WI38 (cell line): ENCODE results near the gene BIRC5.

Experiments used
- H3K4me3 ChIP-seq: 2 replicates; pipeline ENCODE4 v1.5.1; 2011; ENCODE audit warnings: low read depth, mild to moderate bottlenecking, control low read depth, low read length
- TF ChIP-seq, protein P1 (sequence below): IDR thresholded peaks from 2 replicates; pipeline ENCODE4 v1.5.1; 2012; ENCODE audit warnings: low read depth, mild to moderate bottlenecking, control low read depth, low read length

The BIRC5 gene

DNA sequence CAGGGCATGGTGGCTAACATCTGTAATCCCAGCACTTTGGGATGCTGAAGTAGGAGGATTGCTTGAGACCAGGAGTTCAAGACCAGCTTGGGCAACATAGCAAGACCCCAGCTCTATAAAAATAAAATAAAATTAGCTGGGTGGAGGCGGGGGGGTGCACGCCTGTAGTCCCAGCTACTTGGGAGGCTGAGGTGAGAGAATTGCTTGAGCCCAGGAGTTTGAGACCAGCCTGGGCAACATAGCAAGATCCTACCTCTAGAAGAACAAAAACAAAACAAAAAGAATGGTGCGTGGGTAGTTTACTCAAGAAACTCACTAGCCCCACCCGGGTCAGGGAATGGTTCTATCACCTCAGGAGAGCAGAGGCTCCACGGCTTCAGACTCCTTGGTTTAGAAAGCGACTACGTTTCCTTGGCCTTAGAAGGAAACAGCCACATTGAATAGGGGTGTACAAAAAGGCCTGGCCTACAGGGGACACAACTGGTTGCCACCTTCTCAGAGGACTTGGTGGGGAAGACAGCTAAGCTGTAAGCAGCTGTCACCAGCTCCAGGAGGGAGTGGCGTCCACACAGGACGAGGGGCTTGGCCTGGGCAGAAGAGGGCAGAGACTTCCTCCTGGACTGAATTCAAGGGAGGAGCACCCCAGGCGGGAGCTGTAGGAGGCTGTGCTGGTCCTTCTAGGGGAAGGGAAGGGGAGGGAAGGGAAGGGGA lies 27.9 kb upstream of the BIRC5 start:
- TF ChIP-seq, protein P1, sequence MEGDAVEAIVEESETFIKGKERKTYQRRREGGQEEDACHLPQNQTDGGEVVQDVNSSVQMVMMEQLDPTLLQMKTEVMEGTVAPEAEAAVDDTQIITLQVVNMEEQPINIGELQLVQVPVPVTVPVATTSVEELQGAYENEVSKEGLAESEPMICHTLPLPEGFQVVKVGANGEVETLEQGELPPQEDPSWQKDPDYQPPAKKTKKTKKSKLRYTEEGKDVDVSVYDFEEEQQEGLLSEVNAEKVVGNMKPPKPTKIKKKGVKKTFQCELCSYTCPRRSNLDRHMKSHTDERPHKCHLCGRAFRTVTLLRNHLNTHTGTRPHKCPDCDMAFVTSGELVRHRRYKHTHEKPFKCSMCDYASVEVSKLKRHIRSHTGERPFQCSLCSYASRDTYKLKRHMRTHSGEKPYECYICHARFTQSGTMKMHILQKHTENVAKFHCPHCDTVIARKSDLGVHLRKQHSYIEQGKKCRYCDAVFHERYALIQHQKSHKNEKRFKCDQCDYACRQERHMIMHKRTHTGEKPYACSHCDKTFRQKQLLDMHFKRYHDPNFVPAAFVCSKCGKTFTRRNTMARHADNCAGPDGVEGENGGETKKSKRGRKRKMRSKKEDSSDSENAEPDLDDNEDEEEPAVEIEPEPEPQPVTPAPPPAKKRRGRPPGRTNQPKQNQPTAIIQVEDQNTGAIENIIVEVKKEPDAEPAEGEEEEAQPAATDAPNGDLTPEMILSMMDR, result no peak
- peak overlapping the region; percentile 75 for H3K4me3 ChIP-seq

DNA sequence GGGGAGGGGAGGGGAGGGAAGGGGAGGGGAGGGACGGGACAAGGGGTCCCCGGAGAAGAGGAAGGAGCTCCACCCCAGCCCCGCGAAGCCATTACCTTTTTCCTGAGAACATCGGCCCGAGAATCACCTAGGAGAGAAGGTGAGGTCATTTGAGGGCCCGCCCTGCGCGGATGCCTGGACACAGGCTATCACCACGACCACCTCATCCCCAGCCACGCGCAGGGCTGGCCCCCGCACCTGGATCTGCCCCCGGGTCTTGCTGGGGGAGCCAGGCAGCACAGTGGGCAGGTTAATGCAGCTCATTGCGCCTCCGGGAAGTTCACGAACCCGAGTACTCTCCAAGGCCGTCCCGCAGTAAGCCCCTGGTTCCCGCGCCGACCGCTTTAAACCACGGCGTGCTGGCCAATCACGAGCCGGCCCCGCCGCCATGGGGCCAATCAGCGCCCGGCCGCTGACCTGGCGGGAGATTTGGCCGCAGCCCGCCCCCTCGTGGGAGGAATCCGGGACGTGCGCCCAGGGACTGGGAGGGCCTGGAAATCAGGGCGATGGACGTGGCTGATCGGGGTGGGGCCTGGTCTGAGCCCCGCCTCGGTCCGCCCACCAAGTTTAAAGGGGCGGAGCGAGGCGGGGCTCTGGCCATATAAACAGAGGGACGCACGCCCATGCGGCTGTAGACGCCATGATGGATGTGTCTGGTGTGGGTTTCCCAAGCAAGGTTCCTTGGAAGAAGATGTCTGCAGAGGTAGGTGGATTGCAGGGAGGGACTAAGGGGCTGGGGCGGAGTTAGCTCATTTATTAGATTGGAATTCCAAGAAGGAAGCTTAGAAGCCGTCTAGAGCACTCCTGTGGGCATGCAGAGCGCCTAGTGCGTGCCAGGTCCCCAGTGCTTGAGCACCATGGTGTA lies 27.1 kb upstream of the BIRC5 start, which contains the start of the genes AFMID and TK1:
Gene AFMID (plus strand): TSS at position 671 of the 904 bp plus-strand sequence. CDS start 9 bp downstream, at position 680.
Gene TK1 (minus strand): TSS at position 361 of the 904 bp plus-strand sequence. CDS start 58 bp downstream, at position 303.
- H3K4me3 ChIP-seq, result peak within 1 kb of the TSS; percentile 75
- TF ChIP-seq, protein P1, result peak; percentile 55

DNA sequence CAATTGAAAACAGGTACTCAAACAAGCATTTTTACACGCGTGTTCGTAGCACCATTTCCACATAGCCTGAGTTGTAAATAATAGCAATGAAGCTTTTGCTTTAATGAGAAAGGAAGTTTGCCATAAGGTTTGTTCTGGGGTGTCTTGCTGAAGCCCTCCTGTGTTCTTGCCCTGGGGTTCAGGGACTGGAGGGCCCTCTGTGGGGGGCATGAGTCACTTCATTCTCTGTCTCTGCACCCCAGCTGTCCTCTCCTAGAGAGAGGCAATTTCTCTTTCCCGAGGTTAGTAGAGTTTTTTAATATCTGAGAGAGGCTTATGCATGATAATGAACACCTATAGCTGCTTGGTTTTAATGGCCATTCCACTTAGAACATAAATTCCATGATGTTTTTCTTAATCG lies 17.3 kb upstream of the BIRC5 start:
- TF ChIP-seq, protein P1, result no peak
- H3K4me3 ChIP-seq, result no peak overlapping the region

DNA sequence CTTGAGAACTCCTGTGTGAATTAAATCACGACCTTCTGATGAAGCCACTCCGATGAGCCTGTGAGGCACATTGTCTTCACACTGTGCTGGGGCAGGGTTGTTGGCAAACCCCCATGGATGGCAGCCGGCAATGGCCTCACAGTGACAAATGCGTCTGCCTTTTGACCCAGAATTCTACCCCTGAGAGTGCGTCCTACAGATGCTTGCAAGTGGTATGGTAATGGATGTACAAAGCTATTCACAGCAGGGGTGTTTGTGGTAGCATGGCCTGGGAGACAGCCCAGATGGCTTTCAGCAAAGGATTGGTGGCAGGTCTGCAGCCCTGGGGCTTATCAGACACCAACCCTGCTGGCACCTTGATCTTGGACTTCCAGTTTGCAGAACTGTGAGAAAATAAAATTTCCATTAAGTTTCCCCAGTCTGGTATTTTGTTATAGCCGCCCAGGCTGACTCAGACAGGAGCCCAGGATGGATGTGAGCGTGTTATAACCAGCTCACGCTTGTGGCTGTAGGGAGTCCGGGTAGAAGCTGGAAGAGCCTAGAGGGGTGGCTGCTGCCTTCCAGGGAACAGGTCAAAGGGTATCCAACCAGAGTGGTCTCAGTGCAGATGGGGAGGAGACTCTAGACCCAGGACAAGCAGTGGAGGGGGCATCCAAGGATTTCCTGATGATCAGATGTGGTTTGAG lies 16.8 kb upstream of the BIRC5 start:
- TF ChIP-seq, protein P1, result no peak
- H3K4me3 ChIP-seq, result no peak overlapping the region

DNA sequence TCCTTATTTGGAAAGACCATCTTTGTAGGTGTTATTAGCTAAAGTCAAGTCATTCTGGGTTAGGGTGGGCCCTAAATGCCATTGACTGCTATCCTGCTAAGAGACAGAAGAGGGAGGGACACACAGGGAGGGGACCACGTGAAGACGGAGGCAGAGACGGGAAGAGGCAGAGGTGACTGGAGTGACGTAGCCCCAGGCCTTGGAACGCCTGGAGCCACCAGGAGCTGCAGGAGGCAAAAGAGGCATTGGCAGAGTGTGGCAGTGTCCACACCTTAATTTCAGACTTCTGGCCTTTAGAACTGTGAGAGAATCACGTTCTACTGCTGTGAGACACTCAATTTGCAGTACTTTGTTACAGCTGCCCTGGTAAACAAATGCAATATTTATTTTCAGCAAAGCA lies 13.6 kb upstream of the BIRC5 start:
- TF ChIP-seq, protein P1, result no peak
- H3K4me3 ChIP-seq, result no peak overlapping the region

- H3K4me3 ChIP-seq, result no peak overlapping the region
- TF ChIP-seq, protein P1, result no peak
These were observed 11.4 kb upstream of the BIRC5 start for GRCh38 chr17:78202666-78203065.
